Uterus (tissue), 2 donors: Measurements from ENCODE around the gene ARHGAP44.

Experiments used
- POLR2A ChIP-seq, 2 donors: fragments of 450-650 bp; IDR thresholded peaks; one replicate each; pipeline ENCODE4 v1.6.1; 2016; ENCODE audit warnings: antibody characterized with exemption in 2 of 2, mild to moderate bottlenecking in 1 of 2, moderate library complexity in 1 of 2
- TF ChIP-seq, protein P1 (sequence below), 4 experiments: fragments of 200-600 bp in 2 of 4; fragments of 450-650 bp in 2 of 4; sonication (generic) in 2 of 4; IDR thresholded peaks; one replicate each; pipeline ENCODE4 v1.5.1; 2016 to 2019; ENCODE audit warnings: antibody characterized with exemption in 4 of 4, mild to moderate bottlenecking in 2 of 4, moderate library complexity in 1 of 4

DNA sequence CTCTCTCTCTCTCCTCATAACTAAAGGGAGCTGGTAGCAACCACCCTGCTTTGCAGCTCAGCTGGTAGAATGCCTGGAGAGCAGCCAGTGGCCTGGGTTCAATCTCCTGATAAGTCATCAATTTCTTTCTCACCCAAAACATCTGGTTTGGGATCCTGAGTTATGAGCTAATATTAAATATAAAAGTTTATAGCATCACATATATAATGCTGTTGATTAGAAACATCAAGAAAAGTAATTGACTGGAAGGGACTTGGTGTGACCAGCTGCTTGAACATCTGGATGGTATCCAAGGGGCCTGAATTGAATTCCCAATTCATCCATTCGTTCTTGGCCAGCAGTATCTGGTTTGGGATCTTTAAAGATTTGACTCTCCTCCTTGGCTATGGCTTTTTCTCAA lies 240.8 kb downstream of the ARHGAP44 start:
- TF ChIP-seq, protein P1, sequence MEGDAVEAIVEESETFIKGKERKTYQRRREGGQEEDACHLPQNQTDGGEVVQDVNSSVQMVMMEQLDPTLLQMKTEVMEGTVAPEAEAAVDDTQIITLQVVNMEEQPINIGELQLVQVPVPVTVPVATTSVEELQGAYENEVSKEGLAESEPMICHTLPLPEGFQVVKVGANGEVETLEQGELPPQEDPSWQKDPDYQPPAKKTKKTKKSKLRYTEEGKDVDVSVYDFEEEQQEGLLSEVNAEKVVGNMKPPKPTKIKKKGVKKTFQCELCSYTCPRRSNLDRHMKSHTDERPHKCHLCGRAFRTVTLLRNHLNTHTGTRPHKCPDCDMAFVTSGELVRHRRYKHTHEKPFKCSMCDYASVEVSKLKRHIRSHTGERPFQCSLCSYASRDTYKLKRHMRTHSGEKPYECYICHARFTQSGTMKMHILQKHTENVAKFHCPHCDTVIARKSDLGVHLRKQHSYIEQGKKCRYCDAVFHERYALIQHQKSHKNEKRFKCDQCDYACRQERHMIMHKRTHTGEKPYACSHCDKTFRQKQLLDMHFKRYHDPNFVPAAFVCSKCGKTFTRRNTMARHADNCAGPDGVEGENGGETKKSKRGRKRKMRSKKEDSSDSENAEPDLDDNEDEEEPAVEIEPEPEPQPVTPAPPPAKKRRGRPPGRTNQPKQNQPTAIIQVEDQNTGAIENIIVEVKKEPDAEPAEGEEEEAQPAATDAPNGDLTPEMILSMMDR (IDR thresholded peaks at IDR 0.05) = no peak
- no peak for TF ChIP-seq POLR2A (IDR thresholded peaks at IDR 0.05)
